Measurements from ENCODE around the gene ZNF611.
"Not testable (repeated sequence)": the region's sequence is repeated elsewhere in the genome, so short reads cannot be mapped to it uniquely, and the experiment has no call there.

- TF ChIP-seq POLR2A, CTCF (IDR thresholded peaks at IDR 0.05): not testable (repeated sequence)
Observed at GRCh38 chr19:52741371-52741770, 6.5 kb upstream of the ZNF611 start.

All from ovary (tissue), 3 donors.